ENCODE measurements around the gene CREB3L4.
A peak's percentile ranks its signal among the peaks of the same experiment; 100 is the strongest.
"Not testable (repeated sequence)": the region's sequence is repeated elsewhere in the genome, so short reads cannot be mapped to it uniquely, and the experiment has no call there.

Gene CREB3L4

GRCh38 chr1:153958961-153959260 lies 8.8 kb upstream of the CREB3L4 start:
- DNase-seq (ENCODE audit: low read depth in 1 of 2, low spot score in 1 of 2): no peak

DNA sequence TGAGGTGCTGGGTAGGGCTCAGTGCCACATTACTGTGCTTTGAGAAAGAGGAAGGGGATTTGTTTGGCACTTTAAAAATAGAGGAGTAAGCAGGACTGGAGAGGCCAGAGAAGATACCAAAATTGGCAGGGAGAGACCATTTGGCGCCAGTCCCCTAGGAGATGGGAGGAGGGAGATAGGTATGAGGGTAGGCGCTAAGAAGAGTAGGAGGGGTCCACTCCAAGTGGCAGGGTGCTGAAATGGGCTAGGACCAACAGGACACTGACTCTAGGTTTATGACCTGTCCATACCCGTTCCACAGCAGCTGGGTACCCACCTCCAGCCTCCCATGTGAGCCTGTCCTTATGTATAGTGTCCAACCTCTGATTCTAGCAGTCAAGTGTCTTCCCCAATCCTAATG lies 8.2 kb upstream of the CREB3L4 start:
- DNase-seq (ENCODE audit: low read depth in 1 of 2, low spot score in 1 of 2): no peak

- no peak for DNase-seq (ENCODE audit: low read depth in 1 of 2, low spot score in 1 of 2)
Observed at GRCh38 chr1:153960206-153960605, 7.5 kb upstream of the CREB3L4 start.

DNA sequence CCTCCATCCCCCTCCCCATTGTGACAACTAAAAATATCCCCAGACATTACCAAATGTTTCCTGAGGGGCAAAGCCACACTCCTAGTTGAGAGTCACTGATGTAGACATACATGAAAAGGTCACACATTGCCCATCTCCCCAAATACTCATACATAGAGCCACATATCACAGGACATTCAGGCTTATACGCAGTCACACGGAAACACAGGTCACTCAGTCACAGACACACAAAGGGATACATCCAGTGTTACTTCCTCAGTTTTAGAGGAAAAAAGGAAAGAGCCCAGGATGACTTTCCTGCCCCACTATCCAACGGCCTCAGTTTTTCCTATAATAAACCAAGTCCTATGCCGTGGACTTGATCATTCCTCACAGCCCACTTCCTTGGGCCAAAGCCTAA lies 6.3 kb upstream of the CREB3L4 start:
- no peak for DNase-seq (ENCODE audit: low read depth in 1 of 2, low spot score in 1 of 2)

GRCh38 chr1:153962088-153963029 lies 5.3 kb upstream of the CREB3L4 start:
- DNase-seq (ENCODE audit: low read depth in 1 of 2, low spot score in 1 of 2): no peak

DNA sequence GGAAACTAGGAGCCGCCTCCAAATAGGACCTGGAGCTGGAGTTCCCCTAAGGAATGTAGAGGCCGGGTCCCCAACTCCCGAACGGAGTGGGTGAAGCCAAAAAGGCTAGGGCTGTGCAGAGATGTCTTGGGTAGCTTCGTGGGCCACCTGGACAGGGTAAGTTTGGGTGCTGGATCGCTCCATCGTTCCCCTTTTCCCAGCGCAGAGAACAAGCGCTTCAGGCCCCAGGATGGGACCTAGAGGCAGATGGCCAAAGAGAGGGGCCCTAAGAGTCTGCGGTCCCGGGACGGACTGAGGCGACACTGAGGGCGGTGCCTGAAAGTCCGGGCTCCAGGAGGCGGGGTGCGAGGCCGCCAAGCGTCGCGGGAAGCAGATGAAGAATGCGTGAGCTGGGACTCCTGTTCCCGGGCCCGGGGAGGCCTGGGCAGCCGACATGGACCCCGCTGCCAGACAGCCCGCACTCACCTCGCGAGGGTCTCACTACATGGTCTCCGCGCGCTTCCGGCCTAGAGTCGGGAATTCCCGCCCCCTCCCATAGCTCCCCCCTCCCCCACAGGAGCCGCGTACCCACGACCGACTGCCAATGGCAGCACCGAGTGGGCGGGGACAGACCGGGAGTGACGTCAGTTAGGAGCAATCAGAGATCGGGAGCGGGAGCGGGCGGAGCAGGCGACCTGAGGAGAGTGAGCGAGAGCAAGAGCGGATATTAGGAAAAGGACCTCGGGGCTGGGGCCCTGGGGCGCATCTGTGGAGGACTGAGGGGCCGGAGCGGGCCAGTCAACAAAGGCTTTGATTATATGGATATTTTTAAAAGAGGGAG lies 4.5 kb upstream of the CREB3L4 start, which contains the start of gene SLC39A1:
Gene SLC39A1 (minus strand): TSS at position 508 of the 820 bp plus-strand sequence. CDS start 822 bp downstream, outside the sequence.
- peak; percentile 80 to 95 for DNase-seq (ENCODE audit: low read depth in 1 of 2, low spot score in 1 of 2)

- DNase-seq (ENCODE audit: low read depth in 1 of 2, low spot score in 1 of 2): no peak
Observed at GRCh38 chr1:153963850-153964331, 3.8 kb upstream of the CREB3L4 start.

DNA sequence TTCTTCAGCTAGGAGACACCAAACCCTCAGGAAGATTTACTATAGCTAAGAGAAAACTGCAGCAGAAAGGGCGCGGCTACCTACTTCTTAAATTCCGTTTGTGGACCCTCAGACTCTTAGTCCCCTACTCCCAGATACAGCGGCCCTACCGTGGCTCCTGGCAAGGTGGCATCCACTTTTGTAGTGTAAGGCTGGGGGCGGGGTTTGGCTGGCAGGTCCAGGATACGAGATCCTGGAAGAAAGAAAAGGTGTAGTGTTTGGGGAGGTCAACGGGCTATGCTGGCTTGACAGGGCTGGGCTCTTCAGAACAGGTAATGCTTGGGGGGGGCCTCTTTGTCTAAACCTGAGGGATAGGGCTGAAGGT lies 280 bp downstream of the CREB3L4 start:
- DNase-seq (ENCODE audit: low read depth in 1 of 2, low spot score in 1 of 2): no peak

DNA sequence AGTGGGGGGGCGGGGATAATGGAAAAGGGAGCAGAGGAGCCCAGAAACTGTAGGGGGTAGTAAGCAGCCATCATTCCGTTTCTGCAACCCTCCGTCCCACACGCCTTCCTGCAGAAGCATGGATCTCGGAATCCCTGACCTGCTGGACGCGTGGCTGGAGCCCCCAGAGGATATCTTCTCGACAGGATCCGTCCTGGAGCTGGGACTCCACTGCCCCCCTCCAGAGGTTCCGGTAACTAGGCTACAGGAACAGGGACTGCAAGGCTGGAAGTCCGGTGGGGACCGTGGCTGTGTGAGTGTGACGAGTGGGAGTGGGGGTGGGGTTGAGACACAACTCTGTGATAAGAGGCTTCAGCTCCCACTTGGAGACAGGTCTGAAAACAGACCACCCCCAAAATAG lies 706 bp downstream of the CREB3L4 start:
- no peak for DNase-seq (ENCODE audit: low read depth in 1 of 2, low spot score in 1 of 2)

- DNase-seq (ENCODE audit: low read depth in 1 of 2, low spot score in 1 of 2): no peak
Observed at GRCh38 chr1:153968972-153969371, 1.3 kb downstream of the CREB3L4 start.

DNA sequence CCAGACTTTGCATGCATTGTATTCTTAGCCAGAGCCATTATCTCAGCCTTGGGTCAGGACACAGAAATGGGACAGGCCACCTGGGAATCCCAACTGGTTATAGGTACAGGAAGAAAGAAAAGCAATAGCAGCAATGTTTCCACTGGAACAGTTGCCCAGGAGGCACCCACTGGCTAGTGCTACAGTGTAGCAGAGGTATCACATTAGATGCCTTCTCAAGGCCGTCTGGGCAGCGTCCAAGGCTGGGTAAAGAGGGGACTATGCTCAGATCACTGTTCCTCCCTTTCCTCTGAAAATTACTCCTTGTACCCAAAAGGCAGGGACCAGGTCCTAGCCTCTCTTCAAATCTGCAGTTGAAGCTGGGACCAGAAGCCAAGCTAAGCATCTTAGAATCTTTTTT lies 2.6 kb downstream of the CREB3L4 start:
- DNase-seq (ENCODE audit: low read depth in 1 of 2, low spot score in 1 of 2): no peak

- no peak for DNase-seq (ENCODE audit: low read depth in 1 of 2, low spot score in 1 of 2)
Observed at GRCh38 chr1:153973071-153973470, 5.4 kb downstream of the CREB3L4 start.

- DNase-seq (ENCODE audit: low read depth in 1 of 2, low spot score in 1 of 2): no peak
Observed at GRCh38 chr1:153973525-153973924, 5.8 kb downstream of the CREB3L4 start.

GRCh38 chr1:153976819-153977249 lies 9.1 kb downstream of the CREB3L4 start:
- no peak for DNase-seq (ENCODE audit: low read depth in 1 of 2, low spot score in 1 of 2)

DNA sequence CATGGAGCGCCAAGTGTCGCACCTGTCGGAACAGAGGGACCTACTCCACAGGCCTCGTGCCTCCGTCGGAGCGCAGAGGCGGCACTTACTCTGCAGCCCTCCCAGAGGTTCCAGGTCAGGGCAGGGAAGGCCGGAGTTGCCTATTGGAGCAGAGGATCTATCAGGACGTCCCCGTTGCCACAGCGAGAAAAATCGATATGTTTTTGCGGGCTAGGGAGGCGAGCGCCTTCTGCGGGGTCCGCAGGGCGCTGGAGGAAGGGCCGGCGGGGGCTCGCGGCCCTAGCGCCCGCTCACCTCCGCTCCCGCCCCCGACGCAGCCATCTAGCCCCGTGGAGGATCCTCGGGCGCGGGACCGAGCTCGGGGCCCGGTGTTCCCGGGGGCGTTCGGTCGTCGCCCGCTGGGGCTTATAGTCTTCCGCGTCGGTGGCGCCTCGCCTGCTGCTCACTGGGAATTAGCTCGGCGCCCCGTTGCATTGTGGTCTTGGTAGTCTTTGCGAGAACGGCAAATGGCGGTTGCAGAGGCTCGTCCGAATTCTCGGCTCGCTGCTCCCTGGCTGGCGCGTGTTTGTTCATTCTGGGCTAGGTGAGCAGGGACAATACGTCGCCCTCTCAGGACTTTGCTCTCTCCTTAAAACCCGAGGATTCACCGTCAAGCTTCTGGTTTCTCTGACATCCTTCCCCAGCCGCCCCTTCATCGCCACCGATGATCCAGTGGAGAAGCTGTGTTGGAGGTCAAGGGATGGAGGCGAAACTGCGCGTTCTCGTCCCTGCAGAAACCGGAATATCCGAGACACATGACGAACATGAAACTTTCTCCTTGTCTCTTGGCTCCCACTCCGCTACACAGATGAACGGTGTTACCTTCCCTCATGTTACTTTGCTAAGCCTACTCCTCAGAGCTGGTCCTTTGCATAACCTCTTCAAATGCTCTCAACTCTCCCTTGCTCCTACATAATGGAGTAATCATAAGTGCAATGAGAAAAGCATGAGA lies 9.8 kb downstream of the CREB3L4 start, which contains the start of gene JTB:
Gene JTB (minus strand): TSS at position 425 of the 991 bp plus-strand sequence. CDS start 422 bp downstream, at position 3.
- DNase-seq (ENCODE audit: low read depth in 1 of 2, low spot score in 1 of 2): peak; percentile 69 to 84

- DNase-seq (ENCODE audit: low read depth in 1 of 2, low spot score in 1 of 2): no peak
Observed at GRCh38 chr1:153978274-153978909, 10.7 kb downstream of the CREB3L4 start.

DNA sequence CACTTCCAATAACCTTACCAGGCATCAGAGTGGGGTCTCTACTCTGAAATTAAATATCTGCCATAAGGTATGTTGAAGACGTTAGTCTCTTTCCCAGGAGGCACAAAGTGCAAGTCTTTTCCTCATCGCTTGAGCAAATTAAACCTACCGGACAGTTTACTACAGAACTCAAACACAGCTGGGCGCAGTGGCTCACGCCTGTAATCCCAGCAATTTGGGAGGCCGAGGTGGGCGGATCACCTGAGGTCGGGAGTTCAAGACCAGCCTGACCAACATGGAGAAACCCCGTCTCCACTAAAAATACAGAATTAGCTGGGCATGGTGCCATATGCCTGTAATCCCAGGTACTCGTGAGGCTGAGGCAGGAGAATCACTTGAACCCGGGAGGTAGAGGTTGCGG lies 11.4 kb downstream of the CREB3L4 start:
- DNase-seq (ENCODE audit: low read depth in 1 of 2, low spot score in 1 of 2): not testable (repeated sequence)

DNA sequence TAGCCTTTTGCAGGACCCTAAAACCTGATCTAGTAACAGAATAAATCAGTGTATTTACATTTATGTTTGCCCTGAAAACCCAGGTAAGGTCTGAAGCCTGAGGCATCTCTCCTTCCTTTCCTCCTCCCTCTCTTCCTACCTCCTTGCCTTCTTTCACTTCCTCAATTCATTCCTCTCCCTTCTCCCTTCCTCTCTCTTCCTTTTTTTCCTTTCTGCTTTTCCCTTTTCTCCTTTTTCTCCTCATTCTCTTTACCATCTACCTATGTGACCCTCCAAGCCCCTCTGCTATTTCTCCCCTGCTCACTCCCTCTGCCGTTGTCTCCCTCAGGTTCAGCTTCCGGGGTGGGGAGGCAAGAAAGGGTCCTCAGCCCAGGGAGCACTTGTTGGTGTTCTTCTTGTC lies 14.0 kb downstream of the CREB3L4 start:
- DNase-seq (ENCODE audit: low read depth in 1 of 2, low spot score in 1 of 2): not testable (repeated sequence)

DNA sequence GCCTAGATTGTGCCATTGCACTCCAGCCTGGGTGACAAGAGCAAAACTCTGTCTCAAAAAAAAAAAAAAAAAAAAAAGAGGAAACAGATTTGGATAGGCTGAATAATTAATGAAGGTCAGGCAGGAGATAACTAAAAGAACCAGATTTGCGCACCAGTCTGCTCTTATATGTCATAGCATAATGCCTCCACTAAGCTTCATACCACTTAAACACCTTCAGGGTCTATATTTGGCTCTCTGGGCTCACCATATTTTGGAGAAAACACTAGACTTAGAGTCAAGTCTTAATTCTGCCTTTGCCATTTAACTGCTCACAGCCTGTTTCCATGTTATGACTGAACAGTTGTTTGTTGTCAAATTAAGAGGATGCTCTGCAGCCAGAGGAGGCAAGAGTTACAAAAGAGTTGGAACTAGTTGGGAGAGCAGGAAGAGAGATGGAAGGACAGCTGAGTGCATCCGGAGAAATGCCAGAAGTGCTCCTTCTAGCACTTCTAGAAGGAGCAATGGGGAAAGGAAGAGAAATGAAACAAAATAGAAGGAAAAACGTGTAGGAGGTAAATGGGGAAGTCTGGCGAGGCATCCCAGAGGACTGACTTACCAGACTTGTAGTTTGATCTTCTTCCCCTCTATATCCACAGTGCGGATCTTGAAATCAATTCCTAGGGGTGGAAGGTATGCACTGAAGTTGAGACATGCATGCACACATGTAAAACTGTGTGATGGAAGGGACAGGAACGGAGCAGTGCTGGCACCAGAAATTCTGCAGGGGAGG lies 16.6 kb downstream of the CREB3L4 start:
- no peak for DNase-seq (ENCODE audit: low read depth in 1 of 2, low spot score in 1 of 2)

Data from activated CD4-positive, alpha-beta T cell treated with anti-CD3 and anti-CD28 coated beads, Interleukin-2, amount 50 U/mL, for 24 hours (primary cell).